Ovary (tissue), 9 donors: ENCODE results near the gene TOB1. TPM values are rescaled to one million over a fixed set of nuclear protein-coding genes. Genes with fewer than 3 reads are reported as not detected.
"Not testable (repeated sequence)": the region's sequence is repeated elsewhere in the genome, so short reads cannot be mapped to it uniquely, and the experiment has no call there.

ENCODE experiments used
- DNase-seq, 5 donors: peaks; one replicate each; pipeline ENCODE4 v3.0.0-alpha.2; 2019 to 2020
- H3K27ac ChIP-seq, 2 donors: fragments of 200-600 bp; one replicate each; pipeline versions ENCODE4 v1.5.1 to v1.8.0; 2019 to 2022
- H3K27me3 ChIP-seq: fragments of 200-600 bp; one replicate; pipeline ENCODE4 v1.8.0; 2022
- H3K36me3 ChIP-seq: fragments of 200-600 bp; sonication (generic); one replicate; pipeline ENCODE4 v1.5.1; 2019
- H3K4me1 ChIP-seq: one replicate; pipeline ENCODE4 v1.8.1; 2013; ENCODE audit warnings: mild to moderate bottlenecking, moderate library complexity; ENCODE audit not compliant: insufficient read depth
- H3K4me3 ChIP-seq: fragments of 200-600 bp; sonication (generic); one replicate; pipeline ENCODE4 v1.5.1; 2017
- H3K9me3 ChIP-seq, 2 donors: fragments of 200-600 bp in 1 of 2; sonication (generic) in 1 of 2; one replicate each; pipeline versions ENCODE4 v1.5.1 to v1.8.1; 2013 to 2019; ENCODE audit warnings: mild to moderate bottlenecking in 1 of 2, moderate library complexity in 1 of 2
- CTCF ChIP-seq, 3 donors: fragments of 450-650 bp in 2 of 3; fragments of 200-600 bp in 1 of 3; IDR thresholded peaks; one replicate each; pipeline versions ENCODE4 v1.5.1 to v1.8.0; 2016 to 2022; ENCODE audit warnings: antibody characterized with exemption in 3 of 3, mild to moderate bottlenecking in 1 of 3
- EP300 ChIP-seq: sonication (generic); formaldehyde crosslinking; IDR thresholded peaks from one replicate; pipeline ENCODE4 v1.6.1; 2017; ENCODE audit warnings: antibody characterized with exemption
- POLR2A ChIP-seq: fragments of 450-650 bp; IDR thresholded peaks from one replicate; pipeline ENCODE4 v1.6.1; 2017; ENCODE audit warnings: antibody characterized with exemption, mild to moderate bottlenecking, moderate library complexity
- WGBS, 3 donors: extraction: QIAGEN DNeasy Blood & Tissue Kit in 1 of 3; methylation state at CpG; one replicate each; pipeline versions ENCODE4 v1.1.5 to v1.1.7; 2013 to 2017; 5-methylcytosine and 5-hydroxymethylcytosine counted together
- intact Hi-C, 4 donors: fragments of 100-400 bp; cut with DNase I; formaldehyde crosslinking; loops; one replicate each; pipeline versions ENCODE4 v1.11.0 to v1.15.1; 2022 to 2023
- polyA plus RNA-seq, 2 donors: library from polyadenylated mRNA; stranded (reverse); fragments of 200-250 nt in 1 of 2; fragments of 350-450 nt in 1 of 2; fragmentation: Illumina TruSeq in 1 of 2; extraction: RNeasy Lipid Tissue Mini Kit (QIAGEN cat#74804) in 1 of 2; gene quantifications; one replicate each; pipeline ENCODE4 v1.2.3, GENCODE V29; 2013 to 2014
- total RNA-seq, 7 donors: library from RNA; depleted of rRNA in 2 of 7; stranded (reverse); fragments of >200 nt in 2 of 7; fragmentation: NEBNext Ultra II Directional in 3 of 7; extraction: Animal tissue kit (Norgen Biotek cat#: 25700) in 3 of 7; gene quantifications; one replicate each; pipeline versions ENCODE4 v1.1.0 to v1.2.4, GENCODE V29; 2016 to 2023
- donor health status: DM: no; HTN: no; CAD: no; lungs with moderate emphysema.
- donor health status: DM: no; HTN: no; CAD: no.
- donor health status: Bipolar disorder and iron deficiency.
- donor health status: DM: yes; HTN: yes; CAD: no.
- donor health status: DM: no; HTN: no; CAD: no.
- donor health status: DM: yes; HTN: yes; CAD: no.

TOB1 gene
- total and polyA plus RNA-seq, 9 donors, result 19.6 to 150 (median 72.1) TPM

DNA sequence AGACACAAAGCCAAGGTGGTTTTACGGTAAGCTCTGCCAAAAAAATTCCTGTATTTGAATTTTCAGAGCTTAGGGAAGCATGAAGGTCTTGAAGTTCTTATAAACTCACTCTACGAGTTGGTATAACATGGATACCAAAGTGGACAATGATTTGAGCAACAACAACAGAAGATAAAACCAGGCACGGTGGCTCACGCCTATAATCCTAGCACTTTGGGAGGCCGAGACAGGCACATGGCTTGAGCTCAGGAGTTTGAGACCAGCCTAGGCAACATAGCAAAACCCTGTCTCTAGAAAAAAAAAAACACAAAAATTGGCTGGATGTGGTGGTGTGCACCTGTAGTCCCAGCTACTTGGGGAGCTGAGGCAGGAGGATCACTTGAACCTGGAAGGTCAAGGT, 12.9 kb upstream of the TOB1 start:
- intact Hi-C loops, result no loop called here
- 90 to 98% (median 94%) methylated on average over 5 of the region's 5 CpGs for WGBS, 3 donors

DNA sequence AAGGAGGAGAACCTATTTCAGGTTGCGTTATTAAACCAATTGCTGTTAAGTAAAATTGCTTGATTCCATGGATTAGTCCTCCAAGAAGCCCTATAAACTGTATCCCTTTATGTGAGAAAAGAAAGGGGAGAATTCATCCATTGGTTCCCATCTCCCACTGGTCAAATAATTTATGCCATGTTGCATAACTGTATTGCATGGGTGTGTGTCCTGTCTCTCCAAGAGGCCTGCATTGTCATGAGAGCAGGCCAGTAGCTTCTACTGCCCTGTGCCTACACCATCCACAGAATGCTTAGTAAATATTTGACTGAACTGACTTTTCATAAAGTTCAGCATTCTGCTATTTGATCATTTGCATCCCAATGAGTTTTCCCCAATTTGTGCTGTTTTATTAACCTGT, 11.7 kb upstream of the TOB1 start:
- DNase-seq, result no peak
- WGBS, 3 donors, result 96 to 100% (median 97%) methylated on average over 1 of the region's 1 CpG
- no peak for TF ChIP-seq POLR2A
- Histone ChIP-seq H3K4me3 (no peak overlapping the region), H3K9me3 (no peaks in the 10 kb centered on the region), H3K27ac (no peak overlapping the region), H3K27me3 (no peaks in the 10 kb centered on the region), H3K36me3 (no peaks in the 10 kb centered on the region), H3K4me1 (no peaks in the 10 kb centered on the region)
- intact Hi-C loops, result no loop called here

More for the DNA sequence above, 12.9 kb upstream of the TOB1 start:
- Histone ChIP-seq H3K27ac (no peak overlapping the region), H3K27me3 (no peaks in the 10 kb centered on the region), H3K4me1 (no peaks in the 10 kb centered on the region), H3K36me3 (no peaks in the 10 kb centered on the region), H3K4me3 (no peak overlapping the region), H3K9me3 (no peaks in the 10 kb centered on the region)
- DNase-seq, result no peak
- no peak for TF ChIP-seq EP300
- no peak for TF ChIP-seq CTCF (IDR thresholded peaks at IDR 0.05)
- TF ChIP-seq POLR2A, result no peak

- H3K36me3 ChIP-seq, H3K27me3 ChIP-seq, H3K27ac ChIP-seq, H3K4me3 ChIP-seq, H3K9me3 ChIP-seq, DNase-seq, H3K4me1 ChIP-seq, intact Hi-C loops: not testable (repeated sequence)
- 95 to 98% (median 98%) methylated on average over 9 of the region's 9 CpGs for WGBS, 3 donors
These were observed 10.9 kb upstream of the TOB1 start for GRCh38 chr17:50877042-50877441.

DNA sequence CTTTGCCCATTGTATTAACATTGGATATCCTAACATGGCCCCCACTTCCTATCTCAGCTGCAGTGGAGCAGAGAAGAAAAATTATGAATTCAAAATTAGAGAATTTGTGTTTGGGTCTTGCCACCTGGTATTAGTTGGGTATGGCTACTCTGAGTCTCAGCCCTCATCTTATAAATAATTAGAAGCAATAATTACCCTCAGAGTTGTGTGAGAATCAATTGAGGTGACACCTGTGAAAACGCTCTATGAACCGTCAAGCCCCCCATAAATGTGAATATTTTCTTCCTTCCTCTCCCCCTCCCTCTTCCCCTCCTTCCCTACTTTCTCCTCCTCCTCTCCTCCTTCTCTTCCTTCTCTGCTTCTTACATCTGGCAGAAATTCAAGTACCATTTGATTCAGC, 8.9 kb upstream of the TOB1 start:
- Histone ChIP-seq H3K4me3 (no peak overlapping the region), H3K9me3 (no peaks in the 10 kb centered on the region), H3K27ac (no peak overlapping the region), H3K36me3 (no peaks in the 10 kb centered on the region), H3K27me3 (no peaks in the 10 kb centered on the region), H3K4me1 (no peaks in the 10 kb centered on the region)
- TF ChIP-seq EP300, result no peak
- no peak for TF ChIP-seq POLR2A
- TF ChIP-seq CTCF (IDR thresholded peaks at IDR 0.05), result no peak
- 60 to 65% (median 64%) methylated on average over 2 of the region's 2 CpGs for WGBS, 3 donors
- intact Hi-C loops, result no loop called here
- DNase-seq, result no peak

GRCh38 chr17:50872710-50873424, 6.7 kb upstream of the TOB1 start:
- no peaks in the 10 kb centered on the region for H3K9me3 ChIP-seq
- WGBS, 3 donors, result 59 to 69% (median 67%) methylated on average over 4 of the region's 4 CpGs
- H3K4me1 ChIP-seq, result no peaks in the 10 kb centered on the region
- no peaks in the 10 kb centered on the region for H3K27me3 ChIP-seq
- TF ChIP-seq EP300 (no peak), POLR2A (no peak)
- no peaks in the 10 kb centered on the region for H3K36me3 ChIP-seq
- H3K4me3 ChIP-seq, result no peak overlapping the region
- intact Hi-C loops, result no loop called here
- DNase-seq, result no peak
- no peak overlapping the region for H3K27ac ChIP-seq

DNA sequence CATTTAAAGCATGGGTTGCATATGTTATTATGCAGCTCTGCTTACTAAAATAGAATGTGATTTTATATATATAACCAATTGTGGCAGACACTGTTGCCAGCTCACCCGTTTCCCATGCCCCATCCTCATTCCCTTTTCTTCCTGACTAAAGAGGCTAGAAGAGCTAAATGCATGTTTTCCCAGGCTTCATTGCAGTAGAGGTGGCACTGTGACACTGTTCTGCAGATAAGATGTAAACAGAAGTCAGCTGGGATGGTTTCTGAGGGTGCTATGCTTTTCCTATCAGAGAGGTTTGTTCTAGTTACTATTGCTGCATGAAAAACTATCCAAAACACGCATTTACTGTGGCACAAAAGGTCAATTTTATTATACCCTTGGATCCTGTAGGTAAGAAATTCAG, 5.7 kb upstream of the TOB1 start:
- Histone ChIP-seq H3K27ac (no peak overlapping the region), H3K9me3 (no peaks in the 10 kb centered on the region), H3K4me1 (no peaks in the 10 kb centered on the region), H3K4me3 (no peak overlapping the region), H3K27me3 (no peaks in the 10 kb centered on the region), H3K36me3 (no peaks in the 10 kb centered on the region)
- intact Hi-C loops, result no loop called here
- WGBS, 3 donors, result 78 to 82% (median 80%) methylated on average over 2 of the region's 2 CpGs
- DNase-seq, result no peak
- TF ChIP-seq CTCF (IDR thresholded peaks at IDR 0.05) (no peak), EP300 (no peak), POLR2A (no peak)
